ENCODE results near the gene MAP2K4.

- TF ChIP-seq NFE2L2 (IDR thresholded peaks at IDR 0.05; ENCODE audit: low read length) (no peak), DBP (CRISPR knock-in tag; IDR thresholded peaks at IDR 0.05; ENCODE audit: not compliant biosample characterization) (no peak), NBN (conservative IDR thresholded peaks at IDR 0.05) (no peak), RFX5 (IDR thresholded peaks at IDR 0.05; ENCODE audit: low read depth, low read length) (no peak), ZNF510 (CRISPR knock-in tag; IDR thresholded peaks at IDR 0.05; ENCODE audit: low read depth) (no peak), MXI1 (IDR thresholded peaks at IDR 0.05; ENCODE audit: borderline replicate concordance, low read depth, low read length) (no peak), POLR2A (IDR thresholded peaks at IDR 0.05; ENCODE audit: insufficient read depth in 1 of 2, low read depth in 2 of 2, low read length in 2 of 2) (no peak)
- TF ChIP-seq, protein P1, sequence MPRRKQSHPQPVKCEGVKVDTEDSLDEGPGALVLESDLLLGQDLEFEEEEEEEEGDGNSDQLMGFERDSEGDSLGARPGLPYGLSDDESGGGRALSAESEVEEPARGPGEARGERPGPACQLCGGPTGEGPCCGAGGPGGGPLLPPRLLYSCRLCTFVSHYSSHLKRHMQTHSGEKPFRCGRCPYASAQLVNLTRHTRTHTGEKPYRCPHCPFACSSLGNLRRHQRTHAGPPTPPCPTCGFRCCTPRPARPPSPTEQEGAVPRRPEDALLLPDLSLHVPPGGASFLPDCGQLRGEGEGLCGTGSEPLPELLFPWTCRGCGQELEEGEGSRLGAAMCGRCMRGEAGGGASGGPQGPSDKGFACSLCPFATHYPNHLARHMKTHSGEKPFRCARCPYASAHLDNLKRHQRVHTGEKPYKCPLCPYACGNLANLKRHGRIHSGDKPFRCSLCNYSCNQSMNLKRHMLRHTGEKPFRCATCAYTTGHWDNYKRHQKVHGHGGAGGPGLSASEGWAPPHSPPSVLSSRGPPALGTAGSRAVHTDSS (CRISPR knock-in tag; conservative IDR thresholded peaks at IDR 0.05) = no peak
- TF ChIP-seq, protein P2, sequence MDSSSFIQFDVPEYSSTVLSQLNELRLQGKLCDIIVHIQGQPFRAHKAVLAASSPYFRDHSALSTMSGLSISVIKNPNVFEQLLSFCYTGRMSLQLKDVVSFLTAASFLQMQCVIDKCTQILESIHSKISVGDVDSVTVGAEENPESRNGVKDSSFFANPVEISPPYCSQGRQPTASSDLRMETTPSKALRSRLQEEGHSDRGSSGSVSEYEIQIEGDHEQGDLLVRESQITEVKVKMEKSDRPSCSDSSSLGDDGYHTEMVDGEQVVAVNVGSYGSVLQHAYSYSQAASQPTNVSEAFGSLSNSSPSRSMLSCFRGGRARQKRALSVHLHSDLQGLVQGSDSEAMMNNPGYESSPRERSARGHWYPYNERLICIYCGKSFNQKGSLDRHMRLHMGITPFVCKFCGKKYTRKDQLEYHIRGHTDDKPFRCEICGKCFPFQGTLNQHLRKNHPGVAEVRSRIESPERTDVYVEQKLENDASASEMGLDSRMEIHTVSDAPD (CRISPR knock-in tag; IDR thresholded peaks at IDR 0.05) = no peak
- TF ChIP-seq, protein P3, sequence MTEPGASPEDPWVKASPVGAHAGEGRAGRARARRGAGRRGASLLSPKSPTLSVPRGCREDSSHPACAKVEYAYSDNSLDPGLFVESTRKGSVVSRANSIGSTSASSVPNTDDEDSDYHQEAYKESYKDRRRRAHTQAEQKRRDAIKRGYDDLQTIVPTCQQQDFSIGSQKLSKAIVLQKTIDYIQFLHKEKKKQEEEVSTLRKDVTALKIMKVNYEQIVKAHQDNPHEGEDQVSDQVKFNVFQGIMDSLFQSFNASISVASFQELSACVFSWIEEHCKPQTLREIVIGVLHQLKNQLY (CRISPR knock-in tag; IDR thresholded peaks at IDR 0.05) = no peak
- TF ChIP-seq, protein P4, sequence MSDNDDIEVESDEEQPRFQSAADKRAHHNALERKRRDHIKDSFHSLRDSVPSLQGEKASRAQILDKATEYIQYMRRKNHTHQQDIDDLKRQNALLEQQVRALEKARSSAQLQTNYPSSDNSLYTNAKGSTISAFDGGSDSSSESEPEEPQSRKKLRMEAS (IDR thresholded peaks at IDR 0.05) = no peak
- TF ChIP-seq, protein P5, sequence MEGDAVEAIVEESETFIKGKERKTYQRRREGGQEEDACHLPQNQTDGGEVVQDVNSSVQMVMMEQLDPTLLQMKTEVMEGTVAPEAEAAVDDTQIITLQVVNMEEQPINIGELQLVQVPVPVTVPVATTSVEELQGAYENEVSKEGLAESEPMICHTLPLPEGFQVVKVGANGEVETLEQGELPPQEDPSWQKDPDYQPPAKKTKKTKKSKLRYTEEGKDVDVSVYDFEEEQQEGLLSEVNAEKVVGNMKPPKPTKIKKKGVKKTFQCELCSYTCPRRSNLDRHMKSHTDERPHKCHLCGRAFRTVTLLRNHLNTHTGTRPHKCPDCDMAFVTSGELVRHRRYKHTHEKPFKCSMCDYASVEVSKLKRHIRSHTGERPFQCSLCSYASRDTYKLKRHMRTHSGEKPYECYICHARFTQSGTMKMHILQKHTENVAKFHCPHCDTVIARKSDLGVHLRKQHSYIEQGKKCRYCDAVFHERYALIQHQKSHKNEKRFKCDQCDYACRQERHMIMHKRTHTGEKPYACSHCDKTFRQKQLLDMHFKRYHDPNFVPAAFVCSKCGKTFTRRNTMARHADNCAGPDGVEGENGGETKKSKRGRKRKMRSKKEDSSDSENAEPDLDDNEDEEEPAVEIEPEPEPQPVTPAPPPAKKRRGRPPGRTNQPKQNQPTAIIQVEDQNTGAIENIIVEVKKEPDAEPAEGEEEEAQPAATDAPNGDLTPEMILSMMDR (CRISPR knock-in tag; IDR thresholded peaks at IDR 0.05) = no peak
- TF ChIP-seq, protein P6, sequence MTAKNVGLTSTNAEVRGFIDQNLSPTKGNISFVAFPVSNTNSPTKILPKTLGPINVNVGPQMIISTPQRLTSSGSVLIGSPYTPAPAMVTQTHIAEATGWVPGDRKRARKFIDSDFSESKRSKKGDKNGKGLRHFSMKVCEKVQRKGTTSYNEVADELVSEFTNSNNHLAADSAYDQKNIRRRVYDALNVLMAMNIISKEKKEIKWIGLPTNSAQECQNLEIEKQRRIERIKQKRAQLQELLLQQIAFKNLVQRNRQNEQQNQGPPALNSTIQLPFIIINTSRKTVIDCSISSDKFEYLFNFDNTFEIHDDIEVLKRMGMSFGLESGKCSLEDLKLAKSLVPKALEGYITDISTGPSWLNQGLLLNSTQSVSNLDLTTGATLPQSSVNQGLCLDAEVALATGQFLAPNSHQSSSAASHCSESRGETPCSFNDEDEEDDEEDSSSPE (CRISPR knock-in tag; IDR thresholded peaks at IDR 0.05) = no peak
Observed at GRCh38 chr17:12099412-12099811, 78.7 kb downstream of the MAP2K4 start.
